Measurements from ENCODE around the gene RNF220.
A peak's percentile ranks its signal among the peaks of the same experiment; 100 is the strongest.
"Not testable (repeated sequence)": the region's sequence is repeated elsewhere in the genome, so short reads cannot be mapped to it uniquely, and the experiment has no call there.

Gene RNF220

DNA sequence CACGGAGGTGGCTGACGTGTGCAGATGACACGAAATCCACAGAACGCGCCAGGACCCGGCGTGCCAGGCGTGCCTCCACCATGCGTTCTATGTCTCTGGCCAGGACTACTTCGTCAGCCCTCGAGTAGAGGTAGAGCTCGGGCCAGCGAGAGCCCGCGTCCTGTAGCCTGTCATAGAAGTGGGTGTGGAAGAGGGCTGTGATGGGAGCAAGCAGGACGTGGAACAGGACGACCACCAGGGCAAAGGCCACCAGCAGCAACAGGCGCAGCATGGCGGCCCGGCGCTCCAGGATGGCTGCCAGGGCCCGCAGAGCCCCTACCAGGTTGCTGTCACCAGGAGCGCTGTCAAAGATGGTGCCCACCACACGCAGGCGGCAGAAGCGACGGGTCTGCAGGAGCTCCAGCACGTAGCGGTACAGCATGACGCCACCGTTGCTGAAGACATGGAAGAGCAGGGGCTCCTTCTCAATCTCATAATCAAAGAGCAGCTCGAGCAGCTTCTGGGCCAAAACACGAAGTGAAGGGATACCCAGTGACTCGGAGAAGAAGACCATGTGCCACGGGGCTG lies 249.6 kb downstream of the RNF220 start:
- H3K36me3 Mint-ChIP-seq (ENCODE audit: low read depth) = peaks cover 39% of the 10 kb centered on the region
- no peak for DNase-seq
- no peak overlapping the region for H3K27ac Mint-ChIP-seq

DNA sequence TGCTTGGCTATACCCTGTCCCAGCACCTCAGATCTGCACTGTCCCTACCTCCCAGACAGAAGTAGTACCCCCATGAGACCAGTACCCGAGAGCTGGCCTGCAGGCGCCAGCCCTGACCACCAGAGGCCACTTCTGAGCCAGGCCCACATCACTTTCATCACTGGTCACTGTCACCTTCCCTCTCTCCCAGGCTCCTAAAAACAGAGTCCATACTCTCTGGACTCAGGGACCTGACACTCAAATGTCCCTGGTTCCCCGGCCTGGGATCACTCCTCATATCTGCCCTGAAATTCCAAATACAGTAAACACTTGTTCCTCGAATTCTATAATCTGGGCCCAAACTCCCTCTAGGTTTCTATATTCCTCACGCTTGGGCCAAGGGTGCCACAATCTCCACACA lies 250.6 kb downstream of the RNF220 start:
- Mint-ChIP-seq H3K9me3 (no peaks in the 10 kb centered on the region), H3K36me3 (ENCODE audit: low read depth) (peaks cover 30% of the 10 kb centered on the region), H3K4me1 (ENCODE audit: low read depth) (no peaks in the 10 kb centered on the region), H3K27ac (no peak overlapping the region), H3K27me3 (no peaks in the 10 kb centered on the region), H3K4me3 (no peak overlapping the region)
- no peak for DNase-seq

More for the DNA sequence above, 249.6 kb downstream of the RNF220 start:
- no peaks in the 10 kb centered on the region for H3K9me3 Mint-ChIP-seq
- no peak overlapping the region for H3K4me3 Mint-ChIP-seq
- no peaks in the 10 kb centered on the region for H3K27me3 Mint-ChIP-seq
- no peaks in the 10 kb centered on the region for H3K4me1 Mint-ChIP-seq (ENCODE audit: low read depth)

DNA sequence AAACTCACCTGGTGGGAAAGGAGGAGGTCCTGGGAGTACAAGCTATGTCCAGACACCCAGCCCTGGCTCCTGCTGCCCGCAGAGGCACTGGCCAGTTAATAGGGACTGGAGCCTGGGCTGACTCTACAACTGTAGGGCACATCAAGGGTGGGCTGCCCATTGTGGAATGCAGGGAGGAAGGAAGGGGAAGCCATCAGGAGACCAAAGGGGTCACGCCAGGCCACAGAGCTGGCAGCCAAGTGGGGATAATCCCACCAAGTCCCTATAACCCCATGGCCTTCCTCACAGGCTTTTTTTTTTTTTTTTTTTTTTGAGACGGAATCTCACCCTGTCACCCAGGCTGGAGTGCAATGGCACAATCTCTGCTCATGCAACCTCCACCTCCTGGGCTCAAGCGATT lies 254.5 kb downstream of the RNF220 start:
- Mint-ChIP-seq H3K36me3 (ENCODE audit: low read depth) (peaks cover 3% of the 10 kb centered on the region), H3K9me3 (no peaks in the 10 kb centered on the region), H3K27ac (no peak overlapping the region), H3K4me3 (no peak overlapping the region), H3K27me3 (no peaks in the 10 kb centered on the region), H3K4me1 (ENCODE audit: low read depth) (peaks cover 9% of the 10 kb centered on the region)
- DNase-seq = no peak

DNA sequence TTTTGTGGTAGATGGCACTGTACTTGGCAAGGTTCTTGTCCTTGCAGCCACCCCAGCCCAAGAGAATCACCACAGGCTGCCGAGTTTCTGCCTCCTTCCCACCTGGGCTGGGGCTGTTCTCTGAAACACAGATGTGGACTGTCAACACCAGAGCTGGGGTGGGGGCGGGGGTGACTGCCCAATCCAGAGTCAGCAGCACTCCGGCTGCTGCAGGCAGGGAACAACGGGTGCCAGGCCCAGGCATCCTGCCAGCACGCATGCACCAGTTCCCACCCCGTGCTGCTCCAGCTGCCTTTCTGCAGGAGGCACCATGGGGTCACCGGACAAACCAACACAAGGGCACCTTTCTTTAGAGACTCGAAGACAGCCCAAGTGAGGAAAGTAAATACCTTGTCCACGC lies 255.1 kb downstream of the RNF220 start:
- H3K27ac Mint-ChIP-seq = no peak overlapping the region
- H3K4me1 Mint-ChIP-seq (ENCODE audit: low read depth) = peaks cover 15% of the 10 kb centered on the region
- H3K27me3 Mint-ChIP-seq = no peaks in the 10 kb centered on the region
- no peak for DNase-seq
- no peak overlapping the region for H3K4me3 Mint-ChIP-seq
- H3K9me3 Mint-ChIP-seq = no peaks in the 10 kb centered on the region
- no peaks in the 10 kb centered on the region for H3K36me3 Mint-ChIP-seq (ENCODE audit: low read depth)

DNA sequence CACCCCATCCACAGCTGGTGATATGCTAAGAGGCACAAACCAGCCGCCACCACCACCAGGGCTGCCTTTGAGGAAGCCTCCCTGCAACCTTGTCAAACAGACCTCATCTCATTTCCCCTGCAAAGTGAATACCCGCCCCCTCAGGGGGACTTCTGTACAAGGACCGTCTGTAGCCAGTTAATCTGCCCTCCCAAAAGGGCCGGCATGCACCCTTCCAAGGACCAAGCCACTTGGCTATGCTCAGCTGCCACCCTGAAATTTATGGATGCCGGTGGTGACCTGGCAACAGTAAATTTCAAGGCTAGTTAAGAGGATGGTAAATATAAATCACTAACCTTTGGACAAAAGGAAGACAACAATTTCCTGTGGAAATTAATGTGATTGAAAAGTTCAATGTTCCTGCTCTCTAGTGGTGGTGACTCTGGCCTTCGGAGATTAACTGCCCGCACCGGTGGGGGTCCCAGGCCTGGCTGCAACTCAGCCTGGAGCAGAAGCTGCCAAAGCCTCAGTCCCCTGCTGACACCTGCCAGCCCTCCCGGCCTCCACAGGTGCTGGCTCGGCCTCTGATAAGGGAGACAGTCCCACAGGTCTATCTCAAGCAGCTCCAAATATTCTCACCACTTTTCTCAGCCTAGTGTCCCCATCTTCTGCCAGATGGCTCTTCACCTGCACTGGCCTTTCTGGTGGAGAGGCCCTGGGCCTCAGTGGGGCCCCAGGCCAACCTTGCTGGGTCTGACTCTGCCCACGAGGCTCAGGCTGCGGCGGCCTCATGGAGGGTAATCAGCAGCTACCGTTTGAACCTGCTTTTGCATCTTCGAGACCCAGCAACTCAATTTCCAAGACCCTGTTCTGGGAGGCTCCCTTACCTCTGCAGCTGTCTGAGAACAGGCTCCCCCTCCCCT lies 257.0 kb downstream of the RNF220 start:
- H3K27me3 Mint-ChIP-seq = no peaks in the 10 kb centered on the region
- no peaks in the 10 kb centered on the region for H3K36me3 Mint-ChIP-seq (ENCODE audit: low read depth)
- H3K4me3 Mint-ChIP-seq = no peak overlapping the region
- peaks cover 16% of the 10 kb centered on the region for H3K4me1 Mint-ChIP-seq (ENCODE audit: low read depth)
- no peak for DNase-seq
- H3K27ac Mint-ChIP-seq = no peak overlapping the region
- no peaks in the 10 kb centered on the region for H3K9me3 Mint-ChIP-seq

DNA sequence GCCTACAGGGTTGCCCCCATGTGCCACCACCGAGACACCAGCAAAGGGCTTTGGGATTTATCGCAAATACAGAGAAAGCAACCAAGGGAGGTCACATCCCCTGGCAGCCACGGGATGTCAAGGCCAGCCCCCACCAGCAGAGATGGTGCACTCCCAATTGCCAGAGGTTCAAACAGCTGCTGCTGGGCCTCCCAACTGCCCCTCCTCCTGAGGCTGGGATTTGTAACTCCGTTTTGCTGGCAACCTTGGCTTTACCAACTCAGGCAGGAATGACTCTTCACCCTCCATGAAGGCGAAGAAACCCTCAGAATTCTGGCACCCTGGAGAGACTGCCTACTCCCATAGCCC lies 257.6 kb downstream of the RNF220 start:
- Mint-ChIP-seq H3K27ac (no peak overlapping the region), H3K27me3 (no peaks in the 10 kb centered on the region), H3K36me3 (ENCODE audit: low read depth) (no peaks in the 10 kb centered on the region), H3K4me1 (ENCODE audit: low read depth) (peaks cover 16% of the 10 kb centered on the region), H3K4me3 (no peak overlapping the region), H3K9me3 (no peaks in the 10 kb centered on the region)
- DNase-seq = no peak

DNA sequence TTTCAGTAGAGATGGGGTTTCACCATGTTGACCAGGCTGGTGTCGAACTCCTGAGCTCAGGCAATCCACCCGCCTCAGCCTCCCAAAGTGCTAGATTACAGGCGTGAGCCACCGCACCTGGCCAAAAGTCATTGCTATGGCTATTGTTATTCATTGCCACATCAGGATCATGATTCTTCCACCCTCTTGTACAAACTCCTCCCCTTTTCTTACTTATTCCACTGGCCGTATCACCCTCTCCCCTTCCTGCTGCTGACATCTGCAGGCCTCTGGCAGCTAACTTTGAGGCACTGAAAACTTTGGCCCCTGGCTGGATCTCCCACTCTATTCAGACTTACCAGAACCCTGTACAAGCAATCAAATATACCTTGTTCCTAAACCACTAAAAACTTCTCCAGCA lies 258.4 kb downstream of the RNF220 start:
- H3K27ac Mint-ChIP-seq = no peak overlapping the region
- no peak overlapping the region for H3K4me3 Mint-ChIP-seq
- H3K27me3 Mint-ChIP-seq = no peaks in the 10 kb centered on the region
- DNase-seq = no peak
- H3K4me1 Mint-ChIP-seq (ENCODE audit: low read depth) = peaks cover 16% of the 10 kb centered on the region
- H3K36me3 Mint-ChIP-seq (ENCODE audit: low read depth) = no peaks in the 10 kb centered on the region
- H3K9me3 Mint-ChIP-seq = no peaks in the 10 kb centered on the region

DNA sequence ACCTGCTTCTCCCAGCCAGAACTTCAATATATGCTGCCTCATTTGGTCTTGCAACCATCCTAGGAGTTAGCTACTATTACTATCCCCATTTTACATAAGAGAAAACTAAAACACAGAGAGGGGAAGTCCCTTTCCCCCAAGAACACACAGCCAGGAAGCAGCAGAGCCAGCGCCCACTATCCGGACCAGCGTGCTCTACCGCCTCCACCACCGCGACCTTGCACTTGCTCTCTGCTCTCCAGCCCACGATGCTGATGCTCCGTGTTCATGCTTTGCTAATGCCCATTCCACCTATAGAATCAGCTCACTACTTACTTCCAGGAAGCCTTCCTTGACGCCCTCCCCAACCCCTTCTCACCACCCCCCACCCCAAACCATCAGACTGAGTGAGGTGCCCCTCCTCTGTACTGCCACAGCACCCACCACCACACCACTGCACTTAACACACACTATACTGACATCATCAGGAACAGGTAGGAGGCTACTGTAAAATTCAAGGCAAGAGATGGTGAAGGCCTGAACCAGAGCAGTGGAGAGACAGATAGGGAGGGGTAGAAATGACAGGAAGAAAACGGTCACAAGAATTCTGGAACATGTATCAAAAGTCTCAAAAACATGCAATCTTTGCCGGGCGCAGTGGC lies 259.8 kb downstream of the RNF220 start:
- H3K27me3 Mint-ChIP-seq = no peaks in the 10 kb centered on the region
- peak; percentile 53 for DNase-seq
- H3K27ac Mint-ChIP-seq = peak overlapping the region; percentile 30
- no peaks in the 10 kb centered on the region for H3K36me3 Mint-ChIP-seq (ENCODE audit: low read depth)
- H3K4me3 Mint-ChIP-seq = peak overlapping the region; percentile 1
- no peaks in the 10 kb centered on the region for H3K9me3 Mint-ChIP-seq
- peaks cover 16% of the 10 kb centered on the region for H3K4me1 Mint-ChIP-seq (ENCODE audit: low read depth)

DNA sequence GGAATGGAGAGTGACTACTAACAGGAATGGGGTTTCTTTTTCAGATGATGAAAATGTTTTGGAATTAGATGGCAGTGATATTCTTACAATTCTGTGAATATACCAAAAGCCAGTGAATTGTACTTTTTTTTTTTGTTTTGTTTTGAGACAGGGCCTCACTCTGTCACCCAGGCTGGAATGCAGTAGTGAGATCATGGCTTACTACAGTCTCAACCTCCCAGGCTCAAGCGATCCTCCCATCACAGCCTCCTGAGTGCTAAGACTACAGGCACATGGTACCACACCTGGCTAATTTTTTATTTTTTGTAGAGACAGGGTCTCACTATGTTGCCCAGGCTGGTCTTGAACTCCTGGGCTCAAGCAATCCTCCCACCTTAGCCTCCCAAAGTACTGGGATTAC lies 261.7 kb downstream of the RNF220 start:
- H3K36me3 Mint-ChIP-seq (ENCODE audit: low read depth); DNase-seq; H3K4me3 Mint-ChIP-seq; H3K27ac Mint-ChIP-seq; H3K27me3 Mint-ChIP-seq; H3K9me3 Mint-ChIP-seq: not testable (repeated sequence)
- H3K4me1 Mint-ChIP-seq (ENCODE audit: low read depth) = peaks cover 16% of the 10 kb centered on the region

DNA sequence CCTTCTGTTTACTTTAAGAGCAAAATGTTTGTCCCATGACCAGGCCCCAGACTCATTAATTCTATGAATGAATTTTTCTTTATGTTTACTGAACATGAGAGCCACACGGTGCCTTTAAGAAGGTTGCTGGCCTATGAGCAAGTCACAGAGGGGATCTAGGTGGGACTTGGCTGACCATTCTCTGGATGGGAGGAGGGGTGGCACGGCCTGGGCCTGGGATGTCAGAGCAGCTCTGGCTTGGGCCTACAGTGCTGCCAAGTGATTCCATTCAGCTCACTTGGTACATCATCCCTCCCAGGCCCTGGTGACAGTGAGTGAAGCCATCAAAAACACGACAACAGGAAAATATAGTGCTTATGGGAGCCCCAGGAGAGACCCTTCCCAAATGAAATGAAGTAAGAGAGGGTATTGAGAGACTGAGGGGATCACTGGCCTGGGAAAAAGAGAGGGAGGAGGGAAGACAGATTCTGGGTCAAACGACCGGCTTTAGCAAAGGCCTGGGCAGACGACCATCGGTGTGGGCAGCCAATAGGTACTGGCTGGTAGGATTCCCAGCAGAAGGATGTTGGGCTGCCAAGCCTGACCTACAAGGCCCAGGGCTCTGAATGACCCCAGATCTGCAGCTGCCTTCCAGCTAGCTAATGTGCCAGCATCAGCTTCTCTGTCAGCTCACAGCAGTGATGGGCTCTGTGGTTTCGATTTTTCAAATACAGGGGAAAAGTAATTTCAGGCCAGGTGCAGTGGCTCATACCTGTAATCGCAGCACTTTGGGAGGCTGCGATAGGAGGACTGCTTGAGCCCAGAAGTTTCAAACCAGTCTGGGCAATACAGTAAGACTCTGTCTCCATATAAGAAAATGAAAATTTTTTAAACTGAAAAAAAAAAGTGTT lies 265.9 kb downstream of the RNF220 start:
- DNase-seq = no peak
- Mint-ChIP-seq H3K27me3 (no peaks in the 10 kb centered on the region), H3K9me3 (no peaks in the 10 kb centered on the region), H3K27ac (no peak overlapping the region), H3K4me1 (ENCODE audit: low read depth) (peaks cover 30% of the 10 kb centered on the region), H3K4me3 (no peak overlapping the region), H3K36me3 (ENCODE audit: low read depth) (no peaks in the 10 kb centered on the region)

DNA sequence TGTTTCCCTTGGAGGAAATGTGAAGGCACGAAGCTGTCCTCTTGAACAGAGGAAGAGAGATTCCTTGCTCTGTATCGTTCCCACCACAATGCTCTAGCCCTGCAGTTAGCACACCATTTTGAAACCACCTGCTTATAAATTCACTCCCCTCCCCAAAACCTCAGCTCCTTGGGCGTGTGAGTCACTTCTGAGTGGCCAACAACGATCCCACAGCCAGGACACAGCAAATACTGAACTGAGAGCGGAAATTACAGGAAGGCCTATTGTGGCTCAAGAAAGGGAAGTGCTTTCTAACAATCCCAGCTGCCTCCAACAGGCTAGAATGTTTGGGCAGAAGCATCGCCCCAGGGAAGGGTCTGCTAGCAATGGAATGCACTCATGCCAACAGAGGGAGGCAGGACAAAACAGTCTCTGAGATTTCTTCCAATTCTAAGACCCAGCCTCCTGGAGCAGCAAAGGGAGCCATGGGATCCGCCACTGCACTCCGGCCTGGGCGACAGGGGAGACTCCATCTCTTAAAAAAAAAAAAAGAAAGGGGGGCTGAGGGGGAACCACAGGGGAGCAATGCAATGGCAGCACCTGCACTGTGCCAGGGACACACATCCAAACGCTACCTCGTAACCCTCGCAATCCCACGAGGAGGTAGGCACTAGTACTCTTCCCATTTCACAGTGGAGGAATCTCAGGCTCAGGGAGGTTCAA lies 267.4 kb downstream of the RNF220 start:
- H3K4me1 Mint-ChIP-seq (ENCODE audit: low read depth) = peaks cover 30% of the 10 kb centered on the region
- H3K27ac Mint-ChIP-seq = no peak overlapping the region
- peak overlapping the region; percentile 28 for H3K4me3 Mint-ChIP-seq

DNA sequence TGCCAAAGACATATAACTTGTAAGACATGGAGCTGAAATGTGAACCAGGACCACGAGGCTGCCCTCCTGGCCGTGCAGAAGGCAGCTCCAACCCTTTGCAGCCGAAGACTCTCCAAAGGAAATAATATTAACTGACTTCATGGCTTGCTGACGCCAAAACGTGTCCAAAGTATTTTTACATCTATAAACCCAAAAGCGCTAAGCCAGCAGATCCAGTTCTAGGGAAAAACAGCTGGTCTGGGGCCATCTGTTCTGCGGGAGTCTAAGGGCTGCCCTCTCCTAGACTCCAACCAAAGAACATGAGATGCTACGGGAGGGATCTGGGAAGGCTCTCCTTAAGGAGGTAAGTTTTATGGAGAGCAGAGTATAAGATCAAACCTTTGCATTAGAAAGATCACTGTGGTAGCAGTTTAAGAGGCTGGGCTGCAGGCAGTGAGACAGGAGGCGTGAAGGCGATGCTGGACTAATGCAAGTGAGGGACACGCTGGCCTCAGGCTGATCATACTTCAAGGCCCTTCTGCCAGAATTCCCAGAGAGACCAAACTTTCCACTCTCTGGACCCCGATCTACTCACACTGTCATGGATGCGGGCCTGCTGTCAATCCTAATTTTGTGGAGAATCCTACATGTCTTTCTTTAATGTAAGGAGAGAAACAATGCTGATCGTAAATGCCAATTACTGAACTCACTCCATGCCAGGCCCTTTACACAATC lies 268.1 kb downstream of the RNF220 start:
- no peaks in the 10 kb centered on the region for H3K27me3 Mint-ChIP-seq
- peak overlapping the region; percentile 83 for H3K4me3 Mint-ChIP-seq
- no peak overlapping the region for H3K27ac Mint-ChIP-seq
- peaks cover 30% of the 10 kb centered on the region for H3K4me1 Mint-ChIP-seq (ENCODE audit: low read depth)
- no peaks in the 10 kb centered on the region for H3K9me3 Mint-ChIP-seq
- no peak for DNase-seq
- H3K36me3 Mint-ChIP-seq (ENCODE audit: low read depth) = no peaks in the 10 kb centered on the region

More for the DNA sequence above, 267.4 kb downstream of the RNF220 start:
- no peak for DNase-seq
- Mint-ChIP-seq H3K27me3 (no peaks in the 10 kb centered on the region), H3K9me3 (no peaks in the 10 kb centered on the region), H3K36me3 (ENCODE audit: low read depth) (no peaks in the 10 kb centered on the region)

DNA sequence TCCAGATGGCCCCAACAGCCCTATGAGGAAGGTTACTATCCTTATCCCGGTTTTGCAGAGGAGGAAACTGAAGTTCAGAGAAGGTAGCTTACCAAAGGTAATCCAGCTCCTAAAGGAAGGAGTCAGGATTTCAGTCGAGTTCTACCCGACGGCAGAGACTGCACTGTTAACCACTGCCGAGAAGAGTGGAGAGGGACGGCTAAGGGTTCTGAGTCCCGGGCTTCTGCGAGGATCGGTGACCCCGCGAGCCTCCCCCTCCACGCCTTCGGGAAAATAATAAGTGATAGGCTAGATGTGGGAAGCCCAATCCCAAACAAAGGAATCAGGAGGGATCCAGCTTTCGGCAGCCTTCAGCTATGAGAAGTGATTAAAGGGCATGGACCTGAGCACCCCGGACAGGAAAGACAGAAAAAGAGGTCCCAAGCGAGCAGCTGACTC lies 268.6 kb downstream of the RNF220 start:
- Mint-ChIP-seq H3K9me3 (no peaks in the 10 kb centered on the region), H3K4me1 (ENCODE audit: low read depth) (peaks cover 30% of the 10 kb centered on the region), H3K4me3 (peak overlapping the region; percentile 83), H3K27me3 (no peaks in the 10 kb centered on the region), H3K27ac (peak overlapping the region; percentile 93), H3K36me3 (ENCODE audit: low read depth) (no peaks in the 10 kb centered on the region)
- no peak for DNase-seq
